ENCODE results near the gene FRMD4A.

Gene FRMD4A

GRCh38 chr10:13685885-13686284, 644.8 kb downstream of the FRMD4A start:
- Histone ChIP-seq H3K79me2 (ENCODE audit: low read length) (no peaks in the 10 kb centered on the region), H3K4me2 (ENCODE audit: low read depth, low read length) (no peak overlapping the region), H4K20me1 (ENCODE audit: insufficient read depth, low read length) (no peaks in the 10 kb centered on the region), H3K27me3 (replicated peaks; ENCODE audit: insufficient read depth, low read length) (no peaks in the 10 kb centered on the region), H3K27ac (ENCODE audit: low read length) (no peak overlapping the region), H3K9me3 (replicated peaks; ENCODE audit: insufficient read depth, low read length) (no peaks in the 10 kb centered on the region), H3K36me3 (replicated peaks; ENCODE audit: insufficient read depth, low read length) (no peaks in the 10 kb centered on the region), H3K9me2 (replicated peaks; ENCODE audit: insufficient read depth, low read length) (no peaks in the 10 kb centered on the region), H3K4me1 (ENCODE audit: low read length) (no peaks in the 10 kb centered on the region), H3F3A (ENCODE audit: insufficient read depth, low read length) (no peaks in the 10 kb centered on the region), H2AFZ (ENCODE audit: low read length) (no peak overlapping the region), H3K4me3 (ENCODE audit: low read length) (no peak overlapping the region), H3K9ac (ENCODE audit: low read length) (no peak overlapping the region)
- TF ChIP-seq EZH2 (optimal IDR thresholded peaks at IDR 0.05; ENCODE audit: low read depth, low read length): no peak
- no peak for TF ChIP-seq CTCF (IDR thresholded peaks at IDR 0.05; ENCODE audit: low read length)
- TF ChIP-seq EZH2phosphoT487 (IDR thresholded peaks at IDR 0.05; ENCODE audit: low read length): no peak
- DNase-seq: no peak

GRCh38 chr10:13684806-13685482, 645.8 kb downstream of the FRMD4A start:
- TF ChIP-seq EZH2 (optimal IDR thresholded peaks at IDR 0.05; ENCODE audit: low read depth, low read length) (no peak), EZH2phosphoT487 (IDR thresholded peaks at IDR 0.05; ENCODE audit: low read length) (no peak), CTCF (IDR thresholded peaks at IDR 0.05; ENCODE audit: low read length) (no peak)
- H3K4me1 ChIP-seq (ENCODE audit: low read length): no peaks in the 10 kb centered on the region

GRCh38 chr10:13684252-13684791, 646.4 kb downstream of the FRMD4A start:
- no peaks in the 10 kb centered on the region for H3K9me2 ChIP-seq (replicated peaks; ENCODE audit: insufficient read depth, low read length)
- no peaks in the 10 kb centered on the region for H3F3A ChIP-seq (ENCODE audit: insufficient read depth, low read length)
- no peaks in the 10 kb centered on the region for H4K20me1 ChIP-seq (ENCODE audit: insufficient read depth, low read length)
- no peak overlapping the region for H2AFZ ChIP-seq (ENCODE audit: low read length)
- no peak overlapping the region for H3K27ac ChIP-seq (ENCODE audit: low read length)
- no peaks in the 10 kb centered on the region for H3K4me1 ChIP-seq (ENCODE audit: low read length)
- no peak overlapping the region for H3K4me2 ChIP-seq (ENCODE audit: low read depth, low read length)
- H3K27me3 ChIP-seq (replicated peaks; ENCODE audit: insufficient read depth, low read length): no peaks in the 10 kb centered on the region
- DNase-seq: no peak
- no peaks in the 10 kb centered on the region for H3K79me2 ChIP-seq (ENCODE audit: low read length)
- H3K9ac ChIP-seq (ENCODE audit: low read length): no peak overlapping the region
- H3K4me3 ChIP-seq (ENCODE audit: low read length): no peak overlapping the region
- no peak for TF ChIP-seq EZH2 (optimal IDR thresholded peaks at IDR 0.05; ENCODE audit: low read depth, low read length)
- no peak for TF ChIP-seq EZH2phosphoT487 (IDR thresholded peaks at IDR 0.05; ENCODE audit: low read length)
- TF ChIP-seq CTCF (IDR thresholded peaks at IDR 0.05; ENCODE audit: low read length): no peak
- no peaks in the 10 kb centered on the region for H3K36me3 ChIP-seq (replicated peaks; ENCODE audit: insufficient read depth, low read length)
- no peaks in the 10 kb centered on the region for H3K9me3 ChIP-seq (replicated peaks; ENCODE audit: insufficient read depth, low read length)

More at GRCh38 chr10:13684806-13685482, 645.8 kb downstream of the FRMD4A start:
- no peaks in the 10 kb centered on the region for H3K9me3 ChIP-seq (replicated peaks; ENCODE audit: insufficient read depth, low read length)
- no peaks in the 10 kb centered on the region for H3K79me2 ChIP-seq (ENCODE audit: low read length)
- H3K9me2 ChIP-seq (replicated peaks; ENCODE audit: insufficient read depth, low read length): no peaks in the 10 kb centered on the region
- no peak overlapping the region for H3K27ac ChIP-seq (ENCODE audit: low read length)
- no peak overlapping the region for H3K4me3 ChIP-seq (ENCODE audit: low read length)
- H3F3A ChIP-seq (ENCODE audit: insufficient read depth, low read length): no peaks in the 10 kb centered on the region
- H3K27me3 ChIP-seq (replicated peaks; ENCODE audit: insufficient read depth, low read length): no peaks in the 10 kb centered on the region
- no peak overlapping the region for H3K4me2 ChIP-seq (ENCODE audit: low read depth, low read length)
- H3K9ac ChIP-seq (ENCODE audit: low read length): no peak overlapping the region
- no peaks in the 10 kb centered on the region for H4K20me1 ChIP-seq (ENCODE audit: insufficient read depth, low read length)
- H3K36me3 ChIP-seq (replicated peaks; ENCODE audit: insufficient read depth, low read length): no peaks in the 10 kb centered on the region
- H2AFZ ChIP-seq (ENCODE audit: low read length): no peak overlapping the region
- DNase-seq: no peak

Data from MM.1S (cell line).